GM23338 (cell line): Measurements from ENCODE around the gene PGAM1.

Experiments used
- CREB1 ChIP-seq: fragments of 250-450 bp; sonication (Bioruptor Pico); IDR thresholded peaks from 2 replicates; pipeline ENCODE4 v1.5.0; 2020; ENCODE audit warnings: low read depth, mild to moderate bottlenecking, moderate library complexity
- EZH2 ChIP-seq: fragments of 200-600 bp; sonication (generic); IDR thresholded peaks from one replicate; pipeline ENCODE4 v1.8.0; 2017; ENCODE audit warnings: antibody characterized with exemption, mild to moderate bottlenecking, low read depth; ENCODE audit not compliant: unreplicated experiment
- EZH2phosphoT487 ChIP-seq: fragments of 200-600 bp; sonication (generic); IDR thresholded peaks from one replicate; pipeline ENCODE4 v1.8.1; 2018; ENCODE audit warnings: antibody characterized with exemption; ENCODE audit not compliant: unreplicated experiment
- JUNB ChIP-seq: IDR thresholded peaks from one replicate; pipeline ENCODE4 v1.6.1; 2016; ENCODE audit warnings: antibody characterized with exemption; ENCODE audit not compliant: unreplicated experiment
- POLR2AphosphoS5 ChIP-seq: IDR thresholded peaks from 2 replicates; pipeline ENCODE4 v1.6.1; 2016; ENCODE audit warnings: antibody characterized with exemption, low read depth
- STAT1 ChIP-seq: IDR thresholded peaks from one replicate; pipeline ENCODE4 v1.6.1; 2016; ENCODE audit warnings: antibody characterized with exemption; ENCODE audit not compliant: unreplicated experiment
- ZNF114 ChIP-seq: fragments of 250-450 bp; sonication (Bioruptor Pico); IDR thresholded peaks from 2 replicates; pipeline ENCODE4 v1.5.0; 2020; ENCODE audit warnings: mild to moderate bottlenecking, moderate library complexity
- TF ChIP-seq, protein P1 (sequence below), 2 experiments: fragments of 200-600 bp in 1 of 2; sonication (generic) in 1 of 2; conservative IDR thresholded peaks; 2 replicates each; pipeline versions ENCODE4 v1.5.1 to v1.6.1; 2016 to 2017; ENCODE audit warnings: antibody characterized with exemption in 2 of 2, low read depth in 2 of 2, mild to moderate bottlenecking in 2 of 2, moderate library complexity in 1 of 2
- TF ChIP-seq, protein P2 (sequence below): IDR thresholded peaks from one replicate; pipeline ENCODE4 v1.6.1; 2018; ENCODE audit warnings: antibody characterized with exemption; ENCODE audit not compliant: unreplicated experiment
- TF ChIP-seq, protein P3 (sequence below): IDR thresholded peaks from 2 replicates; pipeline ENCODE4 v1.6.1; 2016; ENCODE audit warnings: antibody characterized with exemption

- TF ChIP-seq, protein P1, sequence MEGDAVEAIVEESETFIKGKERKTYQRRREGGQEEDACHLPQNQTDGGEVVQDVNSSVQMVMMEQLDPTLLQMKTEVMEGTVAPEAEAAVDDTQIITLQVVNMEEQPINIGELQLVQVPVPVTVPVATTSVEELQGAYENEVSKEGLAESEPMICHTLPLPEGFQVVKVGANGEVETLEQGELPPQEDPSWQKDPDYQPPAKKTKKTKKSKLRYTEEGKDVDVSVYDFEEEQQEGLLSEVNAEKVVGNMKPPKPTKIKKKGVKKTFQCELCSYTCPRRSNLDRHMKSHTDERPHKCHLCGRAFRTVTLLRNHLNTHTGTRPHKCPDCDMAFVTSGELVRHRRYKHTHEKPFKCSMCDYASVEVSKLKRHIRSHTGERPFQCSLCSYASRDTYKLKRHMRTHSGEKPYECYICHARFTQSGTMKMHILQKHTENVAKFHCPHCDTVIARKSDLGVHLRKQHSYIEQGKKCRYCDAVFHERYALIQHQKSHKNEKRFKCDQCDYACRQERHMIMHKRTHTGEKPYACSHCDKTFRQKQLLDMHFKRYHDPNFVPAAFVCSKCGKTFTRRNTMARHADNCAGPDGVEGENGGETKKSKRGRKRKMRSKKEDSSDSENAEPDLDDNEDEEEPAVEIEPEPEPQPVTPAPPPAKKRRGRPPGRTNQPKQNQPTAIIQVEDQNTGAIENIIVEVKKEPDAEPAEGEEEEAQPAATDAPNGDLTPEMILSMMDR (conservative IDR thresholded peaks at IDR 0.05; ENCODE audit: low read depth in 2 of 2): peak; percentile 10 to 37; a peak in 1 of 4 replicates
- TF ChIP-seq EZH2 (no peak), JUNB (no peak), POLR2AphosphoS5 (peak; percentile 35; the same call in 1 of the 2 replicates), CREB1 (CRISPR knock-in tag) (no peak), EZH2phosphoT487 (no peak), ZNF114 (CRISPR knock-in tag) (no peak), STAT1 (no peak)
- TF ChIP-seq, protein P2, sequence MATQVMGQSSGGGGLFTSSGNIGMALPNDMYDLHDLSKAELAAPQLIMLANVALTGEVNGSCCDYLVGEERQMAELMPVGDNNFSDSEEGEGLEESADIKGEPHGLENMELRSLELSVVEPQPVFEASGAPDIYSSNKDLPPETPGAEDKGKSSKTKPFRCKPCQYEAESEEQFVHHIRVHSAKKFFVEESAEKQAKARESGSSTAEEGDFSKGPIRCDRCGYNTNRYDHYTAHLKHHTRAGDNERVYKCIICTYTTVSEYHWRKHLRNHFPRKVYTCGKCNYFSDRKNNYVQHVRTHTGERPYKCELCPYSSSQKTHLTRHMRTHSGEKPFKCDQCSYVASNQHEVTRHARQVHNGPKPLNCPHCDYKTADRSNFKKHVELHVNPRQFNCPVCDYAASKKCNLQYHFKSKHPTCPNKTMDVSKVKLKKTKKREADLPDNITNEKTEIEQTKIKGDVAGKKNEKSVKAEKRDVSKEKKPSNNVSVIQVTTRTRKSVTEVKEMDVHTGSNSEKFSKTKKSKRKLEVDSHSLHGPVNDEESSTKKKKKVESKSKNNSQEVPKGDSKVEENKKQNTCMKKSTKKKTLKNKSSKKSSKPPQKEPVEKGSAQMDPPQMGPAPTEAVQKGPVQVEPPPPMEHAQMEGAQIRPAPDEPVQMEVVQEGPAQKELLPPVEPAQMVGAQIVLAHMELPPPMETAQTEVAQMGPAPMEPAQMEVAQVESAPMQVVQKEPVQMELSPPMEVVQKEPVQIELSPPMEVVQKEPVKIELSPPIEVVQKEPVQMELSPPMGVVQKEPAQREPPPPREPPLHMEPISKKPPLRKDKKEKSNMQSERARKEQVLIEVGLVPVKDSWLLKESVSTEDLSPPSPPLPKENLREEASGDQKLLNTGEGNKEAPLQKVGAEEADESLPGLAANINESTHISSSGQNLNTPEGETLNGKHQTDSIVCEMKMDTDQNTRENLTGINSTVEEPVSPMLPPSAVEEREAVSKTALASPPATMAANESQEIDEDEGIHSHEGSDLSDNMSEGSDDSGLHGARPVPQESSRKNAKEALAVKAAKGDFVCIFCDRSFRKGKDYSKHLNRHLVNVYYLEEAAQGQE: no peak
- TF ChIP-seq, protein P3, sequence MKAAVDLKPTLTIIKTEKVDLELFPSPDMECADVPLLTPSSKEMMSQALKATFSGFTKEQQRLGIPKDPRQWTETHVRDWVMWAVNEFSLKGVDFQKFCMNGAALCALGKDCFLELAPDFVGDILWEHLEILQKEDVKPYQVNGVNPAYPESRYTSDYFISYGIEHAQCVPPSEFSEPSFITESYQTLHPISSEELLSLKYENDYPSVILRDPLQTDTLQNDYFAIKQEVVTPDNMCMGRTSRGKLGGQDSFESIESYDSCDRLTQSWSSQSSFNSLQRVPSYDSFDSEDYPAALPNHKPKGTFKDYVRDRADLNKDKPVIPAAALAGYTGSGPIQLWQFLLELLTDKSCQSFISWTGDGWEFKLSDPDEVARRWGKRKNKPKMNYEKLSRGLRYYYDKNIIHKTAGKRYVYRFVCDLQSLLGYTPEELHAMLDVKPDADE: no peak
Observed at GRCh38 chr10:97434055-97434454, 8.1 kb downstream of the PGAM1 start.
